Activated naive CD8-positive, alpha-beta T cell treated with anti-CD3 and anti-CD28 coated beads, Interleukin-2, amount 50 U/mL, for 16 hours (primary cell): Measurements from ENCODE around the gene ZFYVE28.
"Not testable (repeated sequence)": the region's sequence is repeated elsewhere in the genome, so short reads cannot be mapped to it uniquely, and the experiment has no call there.

Source experiments
- DNase-seq: peaks from one replicate; pipeline ENCODE4 v3.0.0-alpha.2; 2020; ENCODE audit warnings: low read depth, low spot score

ZFYVE28 gene

GRCh38 chr4:2249526-2250356 lies 168.7 kb downstream of the ZFYVE28 start:
- DNase-seq = no peak

GRCh38 chr4:2248821-2249261 lies 169.6 kb downstream of the ZFYVE28 start:
- no peak for DNase-seq

- DNase-seq = no peak
These were observed 170.2 kb downstream of the ZFYVE28 start for GRCh38 chr4:2248044-2248780.

GRCh38 chr4:2247128-2248043 lies 171.1 kb downstream of the ZFYVE28 start:
- DNase-seq = no peak

- no peak for DNase-seq
These were observed 171.9 kb downstream of the ZFYVE28 start for GRCh38 chr4:2246384-2247127.

DNA sequence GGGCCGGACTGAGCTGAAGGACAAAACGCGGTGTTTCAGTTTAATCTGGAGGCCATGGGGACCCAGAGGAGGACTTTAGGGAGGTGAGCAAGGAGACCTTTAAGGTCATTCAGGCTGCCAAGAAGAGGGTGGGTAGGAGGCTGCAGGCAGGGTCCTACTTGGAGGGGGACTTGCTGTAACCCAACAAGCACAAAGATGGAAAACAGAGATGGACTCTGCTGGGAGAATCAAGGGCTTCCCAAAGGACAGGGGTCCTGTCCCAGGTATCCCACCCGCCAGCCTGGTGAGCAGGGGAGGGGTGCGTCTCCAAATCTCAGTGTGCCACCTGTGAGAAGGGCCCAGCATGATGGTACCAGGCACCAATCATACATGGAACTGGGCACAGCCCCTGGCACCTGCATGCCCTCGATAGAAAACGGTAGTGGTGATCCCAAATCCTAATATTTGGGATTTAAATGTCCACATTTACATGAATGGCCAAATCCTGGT lies 172.6 kb downstream of the ZFYVE28 start:
- no peak for DNase-seq

GRCh38 chr4:2245057-2245786 lies 173.2 kb downstream of the ZFYVE28 start:
- no peak for DNase-seq

DNA sequence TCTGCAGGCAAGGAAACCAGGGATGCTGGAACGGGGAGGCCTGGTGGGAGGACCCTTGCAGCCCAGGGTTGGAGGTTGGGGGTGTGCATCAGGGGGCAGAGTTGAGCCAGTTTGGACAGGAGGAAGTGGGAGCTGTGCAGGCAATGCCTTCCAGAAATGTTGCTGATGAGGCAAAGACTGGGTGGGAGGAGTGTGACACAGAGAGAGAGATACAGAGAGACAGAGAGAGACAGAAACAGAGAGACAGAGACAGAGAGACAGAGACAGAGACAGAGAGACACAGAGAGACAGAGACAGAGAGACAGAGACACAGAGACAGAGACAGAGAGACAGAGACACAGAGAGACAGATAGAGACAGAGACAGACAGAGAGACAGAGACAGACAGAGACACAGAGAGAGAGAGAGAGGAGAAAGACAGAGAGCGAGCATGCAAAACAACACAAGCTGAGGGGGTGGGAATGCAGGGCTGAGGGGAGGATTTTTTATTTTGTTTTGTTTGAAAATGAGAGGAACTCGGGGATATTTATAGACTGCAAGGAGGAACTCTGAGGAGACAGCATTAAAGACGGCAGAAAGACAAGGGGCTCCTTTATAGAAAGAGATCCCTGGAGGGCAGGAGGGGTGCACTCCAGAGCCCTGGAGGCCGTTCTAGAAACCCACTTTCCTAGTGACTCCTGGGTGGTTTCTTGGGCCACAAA lies 174.6 kb downstream of the ZFYVE28 start:
- DNase-seq = no peak

- DNase-seq = peak; percentile 98
These were observed 176.8 kb downstream of the ZFYVE28 start, which contains the start of the genes HAUS3 and POLN for GRCh38 chr4:2241410-2242353. Gene HAUS3 (minus strand): TSS chr4:2242121. CDS start chr4:2240946, 1,175 bp downstream. Gene POLN (minus strand): TSS chr4:2242121. CDS start chr4:2229231, 12,890 bp downstream.

DNA sequence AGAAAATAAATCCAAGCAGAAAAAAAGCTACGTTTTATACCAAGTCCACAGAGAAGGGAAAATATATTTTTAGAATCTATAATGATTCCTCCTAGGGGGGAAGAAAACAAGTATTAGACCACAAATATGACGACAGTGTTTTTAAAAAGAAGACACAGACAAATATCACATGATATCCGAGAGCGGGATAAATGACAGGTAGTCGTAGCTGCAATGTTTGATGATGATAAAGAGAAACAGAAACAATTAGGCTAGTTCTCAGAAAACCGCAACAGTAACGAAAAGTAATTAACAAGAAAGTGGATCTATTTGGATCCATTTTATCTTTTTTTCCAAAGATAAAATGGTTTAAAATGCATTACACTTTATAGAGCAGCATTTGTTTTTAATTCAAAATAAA lies 177.4 kb downstream of the ZFYVE28 start:
- no peak for DNase-seq

DNA sequence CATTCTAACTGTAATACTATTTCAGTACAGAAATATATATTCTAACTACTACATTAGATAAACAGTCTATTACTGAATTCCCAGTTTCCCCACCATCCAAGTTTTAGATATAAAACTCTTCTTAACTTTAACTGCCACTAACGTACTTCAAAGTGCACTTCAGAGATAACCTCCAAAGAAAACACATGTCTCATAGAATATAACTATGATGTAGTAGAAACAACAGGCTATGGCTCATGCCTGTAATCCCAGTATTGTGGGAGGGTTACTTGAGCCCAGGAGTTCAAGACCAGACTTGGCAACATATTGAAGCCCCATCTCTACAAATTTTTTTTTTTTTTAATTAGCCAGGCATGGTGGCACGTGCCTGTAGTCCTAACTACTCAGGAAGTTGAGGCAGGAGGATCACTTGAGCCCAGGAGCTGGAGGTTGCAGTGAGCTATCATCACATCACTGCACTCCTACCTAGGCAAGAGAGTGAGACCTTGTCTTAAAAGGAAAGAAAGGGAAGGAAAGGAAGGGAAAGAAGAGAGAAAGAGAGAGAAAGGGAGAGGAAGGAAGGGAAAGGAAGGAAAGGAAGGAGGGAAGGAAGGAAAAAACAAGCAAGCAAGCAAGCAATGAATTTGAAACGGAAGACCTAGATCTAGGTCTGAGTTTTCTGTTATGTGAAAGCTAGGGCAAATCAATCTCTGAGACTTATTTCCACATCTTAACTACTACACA lies 181.3 kb downstream of the ZFYVE28 start:
- no peak for DNase-seq

GRCh38 chr4:2231082-2231481 lies 187.4 kb downstream of the ZFYVE28 start:
- no peak for DNase-seq

DNA sequence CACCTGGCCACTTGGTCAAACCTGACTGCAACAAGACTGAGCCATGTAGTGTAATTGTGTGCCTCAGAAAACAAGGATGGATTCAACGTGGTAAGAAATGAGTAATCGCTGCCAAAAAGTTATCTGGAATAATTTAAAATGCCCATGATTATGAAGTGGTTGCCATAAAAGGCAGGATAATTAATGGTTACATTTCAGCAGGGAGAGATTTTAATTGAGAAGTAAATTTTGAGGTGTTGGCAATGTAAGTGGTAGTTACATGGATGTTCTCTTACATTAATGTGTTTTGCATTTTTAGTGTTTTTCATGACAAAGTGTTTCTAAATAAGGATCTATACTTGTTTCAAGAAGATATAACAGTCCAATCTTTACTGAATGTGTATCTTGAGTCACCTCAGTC lies 192.2 kb downstream of the ZFYVE28 start:
- DNase-seq = no peak

GRCh38 chr4:2222838-2223237 lies 195.6 kb downstream of the ZFYVE28 start:
- DNase-seq = no peak

GRCh38 chr4:2221378-2221777 lies 197.1 kb downstream of the ZFYVE28 start:
- not testable (repeated sequence) for DNase-seq

GRCh38 chr4:2220016-2220630 lies 198.3 kb downstream of the ZFYVE28 start:
- peak; percentile 70 for DNase-seq
